ENCODE data around the gene C16orf54.

DNA sequence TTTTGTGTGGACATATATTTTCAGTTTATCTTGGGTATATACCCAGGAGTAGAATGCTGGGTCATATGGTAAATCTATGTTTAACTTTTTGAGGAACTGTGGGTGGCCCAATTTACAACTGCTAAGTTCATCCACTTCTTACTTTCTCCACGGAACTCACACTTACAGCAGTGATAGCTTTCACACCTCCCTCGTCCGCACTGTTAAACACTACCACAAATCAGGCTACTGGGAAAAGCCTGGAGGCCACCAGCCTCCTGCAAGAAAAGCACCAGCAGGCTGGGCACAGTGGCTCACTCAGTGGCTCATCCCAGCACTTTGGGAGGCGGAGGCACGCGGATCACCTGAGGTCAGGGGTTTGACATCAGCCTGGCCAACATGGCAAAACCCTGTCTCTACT is 17.5 kb upstream of the C16orf54 start:
- TF ChIP-seq, protein P1, sequence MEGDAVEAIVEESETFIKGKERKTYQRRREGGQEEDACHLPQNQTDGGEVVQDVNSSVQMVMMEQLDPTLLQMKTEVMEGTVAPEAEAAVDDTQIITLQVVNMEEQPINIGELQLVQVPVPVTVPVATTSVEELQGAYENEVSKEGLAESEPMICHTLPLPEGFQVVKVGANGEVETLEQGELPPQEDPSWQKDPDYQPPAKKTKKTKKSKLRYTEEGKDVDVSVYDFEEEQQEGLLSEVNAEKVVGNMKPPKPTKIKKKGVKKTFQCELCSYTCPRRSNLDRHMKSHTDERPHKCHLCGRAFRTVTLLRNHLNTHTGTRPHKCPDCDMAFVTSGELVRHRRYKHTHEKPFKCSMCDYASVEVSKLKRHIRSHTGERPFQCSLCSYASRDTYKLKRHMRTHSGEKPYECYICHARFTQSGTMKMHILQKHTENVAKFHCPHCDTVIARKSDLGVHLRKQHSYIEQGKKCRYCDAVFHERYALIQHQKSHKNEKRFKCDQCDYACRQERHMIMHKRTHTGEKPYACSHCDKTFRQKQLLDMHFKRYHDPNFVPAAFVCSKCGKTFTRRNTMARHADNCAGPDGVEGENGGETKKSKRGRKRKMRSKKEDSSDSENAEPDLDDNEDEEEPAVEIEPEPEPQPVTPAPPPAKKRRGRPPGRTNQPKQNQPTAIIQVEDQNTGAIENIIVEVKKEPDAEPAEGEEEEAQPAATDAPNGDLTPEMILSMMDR (IDR thresholded peaks at IDR 0.05): no peak
- TF ChIP-seq POLR2A (IDR thresholded peaks at IDR 0.05): no peak

All from body of pancreas (tissue), 4 donors.